K562 treated with DMSO at 1 percent for 48 hours (cell line): ENCODE results near the gene SYCP2L. TPM values are rescaled to one million over a fixed set of nuclear protein-coding genes. Genes with fewer than 3 reads are reported as not detected.

ENCODE experiments used
- total RNA-seq: library from RNA; unstranded; fragments of 300-600 nt; gene quantifications from 2 replicates; pipeline ENCODE4 v1.2.3, GENCODE V29; 2022; ENCODE audit warnings: low replicate concordance; ENCODE audit errors: extremely low read depth

SYCP2L gene
- not detected in 2 replicates for total RNA-seq

GRCh38 chr6:10886691-10887502 lies at the start of gene SYCP2L:
SYCP2L (plus strand) TSS chr6:10887052; CDS start chr6:10887127, 75 bp downstream.

GRCh38 chr6:10837995-10838793 lies 48.7 kb upstream of the SYCP2L start, which contains the start of gene MAK:
MAK (minus strand) TSS chr6:10838539; CDS start chr6:10830648, 7,891 bp downstream.

Other genes with a start within 250 kb of the SYCP2L start
- not detected in 2 replicates for gene C6orf52, start 192.4 kb upstream of the SYCP2L start, total RNA-seq
- not detected in 2 replicates for gene PAK1IP1, start 192.1 kb upstream of the SYCP2L start, total RNA-seq
- not detected in 2 replicates for gene TMEM14C, start 164.0 kb upstream of the SYCP2L start, total RNA-seq
- not detected in 2 replicates for gene TMEM14B, start 139.2 kb upstream of the SYCP2L start, total RNA-seq
- not detected in 2 replicates for gene MAK, start 48.5 kb upstream of the SYCP2L start, total RNA-seq
- not detected in 2 replicates for gene GCM2, start 5.0 kb upstream of the SYCP2L start, total RNA-seq
- gene ELOVL2, start 157.3 kb downstream of the SYCP2L start, total RNA-seq = not detected in 2 replicates
- gene SMIM13, start 206.8 kb downstream of the SYCP2L start, total RNA-seq = not detected in 2 replicates
- not detected in 2 replicates for gene ERVFRD-1, start 224.7 kb downstream of the SYCP2L start, total RNA-seq